Uterus (tissue), 2 donors: ENCODE measurements around the gene TBC1D13.

Experiments
- POLR2A ChIP-seq, 2 donors: fragments of 450-650 bp; IDR thresholded peaks; one replicate each; pipeline ENCODE4 v1.6.1; 2016; ENCODE audit warnings: antibody characterized with exemption in 2 of 2, mild to moderate bottlenecking in 1 of 2, moderate library complexity in 1 of 2
- TF ChIP-seq, protein P1 (sequence below), 4 experiments: fragments of 200-600 bp in 2 of 4; fragments of 450-650 bp in 2 of 4; sonication (generic) in 2 of 4; IDR thresholded peaks; one replicate each; pipeline ENCODE4 v1.5.1; 2016 to 2019; ENCODE audit warnings: antibody characterized with exemption in 4 of 4, mild to moderate bottlenecking in 2 of 4, moderate library complexity in 1 of 4

DNA sequence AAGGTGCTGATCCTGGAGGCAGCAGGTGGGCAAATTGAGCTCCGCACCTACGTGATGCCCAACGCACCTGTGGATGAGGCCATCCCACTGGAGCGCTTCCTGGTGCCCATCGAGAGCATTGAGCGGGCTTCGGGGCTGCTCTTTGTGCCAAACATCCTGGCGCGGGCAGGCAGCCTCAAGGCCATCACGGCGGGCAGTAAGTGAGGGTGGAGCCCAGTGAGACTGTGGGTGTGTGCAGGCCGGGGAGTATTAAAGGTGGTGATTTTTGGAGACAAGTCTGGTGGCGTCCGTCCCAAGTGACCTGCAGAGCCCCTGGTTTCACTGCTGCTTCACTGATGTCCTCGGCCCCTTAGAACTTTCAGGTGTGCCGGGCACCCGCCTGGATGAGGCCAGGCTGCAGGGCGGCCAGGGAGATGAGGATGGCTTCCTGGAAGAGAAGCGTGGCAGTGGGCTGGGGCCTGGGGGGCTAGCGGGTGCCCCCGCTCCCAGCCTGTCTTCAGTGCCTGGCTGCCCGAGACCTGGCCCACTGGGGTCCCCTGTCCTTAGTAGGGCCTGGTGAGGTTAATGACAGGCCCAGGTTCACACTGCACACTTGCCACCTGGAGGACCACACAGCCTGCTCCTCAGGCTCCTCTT is 35.5 kb downstream of the TBC1D13 start:
- TF ChIP-seq, protein P1, sequence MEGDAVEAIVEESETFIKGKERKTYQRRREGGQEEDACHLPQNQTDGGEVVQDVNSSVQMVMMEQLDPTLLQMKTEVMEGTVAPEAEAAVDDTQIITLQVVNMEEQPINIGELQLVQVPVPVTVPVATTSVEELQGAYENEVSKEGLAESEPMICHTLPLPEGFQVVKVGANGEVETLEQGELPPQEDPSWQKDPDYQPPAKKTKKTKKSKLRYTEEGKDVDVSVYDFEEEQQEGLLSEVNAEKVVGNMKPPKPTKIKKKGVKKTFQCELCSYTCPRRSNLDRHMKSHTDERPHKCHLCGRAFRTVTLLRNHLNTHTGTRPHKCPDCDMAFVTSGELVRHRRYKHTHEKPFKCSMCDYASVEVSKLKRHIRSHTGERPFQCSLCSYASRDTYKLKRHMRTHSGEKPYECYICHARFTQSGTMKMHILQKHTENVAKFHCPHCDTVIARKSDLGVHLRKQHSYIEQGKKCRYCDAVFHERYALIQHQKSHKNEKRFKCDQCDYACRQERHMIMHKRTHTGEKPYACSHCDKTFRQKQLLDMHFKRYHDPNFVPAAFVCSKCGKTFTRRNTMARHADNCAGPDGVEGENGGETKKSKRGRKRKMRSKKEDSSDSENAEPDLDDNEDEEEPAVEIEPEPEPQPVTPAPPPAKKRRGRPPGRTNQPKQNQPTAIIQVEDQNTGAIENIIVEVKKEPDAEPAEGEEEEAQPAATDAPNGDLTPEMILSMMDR (IDR thresholded peaks at IDR 0.05) = no peak
- no peak for TF ChIP-seq POLR2A (IDR thresholded peaks at IDR 0.05)
